NCI-H2196 treated with DMSO at 0.1 percent for 48 hours (cell line): ENCODE data around the gene HYI.
A peak's percentile ranks its signal among the peaks of the same experiment; 100 is the strongest.
"Not testable (repeated sequence)": the region's sequence is repeated elsewhere in the genome, so short reads cannot be mapped to it uniquely, and the experiment has no call there.

Source experiments
- DNase-seq: peaks from one replicate; lab custom pipeline; 2025; ENCODE audit not compliant: unreplicated experiment; lab: John Stamatoyannopoulos, UW

The HYI gene

GRCh38 chr1:43453442-43454269 lies at the start of gene HYI:
TSS of gene HYI (minus strand) at chr1:43453931. CDS start at chr1:43453793, 138 bp downstream.
- peak; percentile 79 for DNase-seq

- DNase-seq = not testable (repeated sequence)
Observed at GRCh38 chr1:43501806-43502205, 48.1 kb upstream of the HYI start.

- DNase-seq = no peak
Observed at GRCh38 chr1:43499898-43500297, 46.2 kb upstream of the HYI start.

- no peak for DNase-seq
Observed at GRCh38 chr1:43495204-43495603, 41.5 kb upstream of the HYI start.

GRCh38 chr1:43493661-43494450 lies 40.1 kb upstream of the HYI start:
- no peak for DNase-seq

GRCh38 chr1:43492826-43493225 lies 39.1 kb upstream of the HYI start:
- no peak for DNase-seq

GRCh38 chr1:43491061-43491460 lies 37.3 kb upstream of the HYI start:
- DNase-seq = no peak

GRCh38 chr1:43488165-43488564 lies 34.4 kb upstream of the HYI start:
- DNase-seq = no peak

- no peak for DNase-seq
Observed at GRCh38 chr1:43484367-43484766, 30.6 kb upstream of the HYI start.

GRCh38 chr1:43482215-43482614 lies 28.5 kb upstream of the HYI start:
- no peak for DNase-seq

GRCh38 chr1:43481491-43481890 lies 27.8 kb upstream of the HYI start:
- no peak for DNase-seq

- DNase-seq = no peak
Observed at GRCh38 chr1:43479414-43479813, 25.7 kb upstream of the HYI start.

GRCh38 chr1:43477716-43478115 lies 24.0 kb upstream of the HYI start:
- DNase-seq = no peak

- not testable (repeated sequence) for DNase-seq
Observed at GRCh38 chr1:43475611-43476401, 22.1 kb upstream of the HYI start.

GRCh38 chr1:43473463-43473862 lies 19.7 kb upstream of the HYI start:
- no peak for DNase-seq

GRCh38 chr1:43472463-43473151 lies 18.9 kb upstream of the HYI start:
- DNase-seq = not testable (repeated sequence)

GRCh38 chr1:43472087-43472462 lies 18.3 kb upstream of the HYI start:
- no peak for DNase-seq

GRCh38 chr1:43469932-43470331 lies 16.2 kb upstream of the HYI start:
- DNase-seq = no peak

GRCh38 chr1:43468414-43468813 lies 14.7 kb upstream of the HYI start:
- DNase-seq = no peak

GRCh38 chr1:43466403-43466802 lies 12.7 kb upstream of the HYI start:
- no peak for DNase-seq
